SIG-M5 treated with dmso at 0.1 percent for 504 hours (cell line): ENCODE measurements around the gene DIAPH3.

Experiments used
- DNase-seq: peaks from one replicate; lab custom pipeline; 2025; ENCODE audit not compliant: unreplicated experiment; lab: John Stamatoyannopoulos, UW

DIAPH3 gene

GRCh38 chr13:59880468-59880867 is 283.3 kb downstream of the DIAPH3 start:
- no peak for DNase-seq

- DNase-seq = no peak
These were observed 284.4 kb downstream of the DIAPH3 start for GRCh38 chr13:59879281-59879680.

- no peak for DNase-seq
These were observed 285.8 kb downstream of the DIAPH3 start for GRCh38 chr13:59877933-59878332.

- no peak for DNase-seq
These were observed 288.8 kb downstream of the DIAPH3 start for GRCh38 chr13:59874973-59875372.

- no peak for DNase-seq
These were observed 289.9 kb downstream of the DIAPH3 start for GRCh38 chr13:59873856-59874255.

- DNase-seq = no peak
These were observed 290.4 kb downstream of the DIAPH3 start for GRCh38 chr13:59873309-59873708.

GRCh38 chr13:59867867-59868266 is 295.9 kb downstream of the DIAPH3 start:
- DNase-seq = no peak

- DNase-seq = no peak
These were observed 298.3 kb downstream of the DIAPH3 start for GRCh38 chr13:59865398-59865797.

- no peak for DNase-seq
These were observed 300.1 kb downstream of the DIAPH3 start for GRCh38 chr13:59863621-59864020.

- no peak for DNase-seq
These were observed 302.1 kb downstream of the DIAPH3 start for GRCh38 chr13:59861676-59862075.

GRCh38 chr13:59856281-59856810 is 307.4 kb downstream of the DIAPH3 start:
- no peak for DNase-seq

- DNase-seq = no peak
These were observed 316.7 kb downstream of the DIAPH3 start for GRCh38 chr13:59846845-59847620.

- DNase-seq = no peak
These were observed 320.7 kb downstream of the DIAPH3 start for GRCh38 chr13:59843040-59843439.

GRCh38 chr13:59842507-59842906 is 321.2 kb downstream of the DIAPH3 start:
- no peak for DNase-seq

- no peak for DNase-seq
These were observed 324.5 kb downstream of the DIAPH3 start for GRCh38 chr13:59839186-59839585.

- DNase-seq = no peak
These were observed 326.6 kb downstream of the DIAPH3 start for GRCh38 chr13:59837101-59837500.

GRCh38 chr13:59835569-59835968 is 328.2 kb downstream of the DIAPH3 start:
- no peak for DNase-seq

GRCh38 chr13:59834801-59835200 is 328.9 kb downstream of the DIAPH3 start:
- no peak for DNase-seq

- DNase-seq = no peak
These were observed 334.0 kb downstream of the DIAPH3 start for GRCh38 chr13:59829690-59830089.

- DNase-seq = no peak
These were observed 340.2 kb downstream of the DIAPH3 start for GRCh38 chr13:59823486-59823885.

GRCh38 chr13:59809564-59809963 is 354.2 kb downstream of the DIAPH3 start:
- no peak for DNase-seq

- no peak for DNase-seq
These were observed 356.9 kb downstream of the DIAPH3 start for GRCh38 chr13:59806801-59807200.
